Measurements from ENCODE around the gene CFAP299.

GRCh38 chr4:81007417-81007816 lies 671.9 kb downstream of the CFAP299 start:
- TF ChIP-seq CTCF (IDR thresholded peaks at IDR 0.05): no peak
- TF ChIP-seq EP300 (IDR thresholded peaks at IDR 0.05): no peak
